Astrocyte (in vitro differentiated cells and primary cell): Measurements from ENCODE around the gene MSH5.

Experiments used
- EZH2 ChIP-seq: IDR thresholded peaks from 2 replicates; pipeline ENCODE4 v1.6.1; 2012; ENCODE audit warnings: mild to moderate bottlenecking, low read length, inconsistent platforms; ENCODE audit not compliant: insufficient read depth
- TF ChIP-seq, protein P1 (sequence below): IDR thresholded peaks from 2 replicates; pipeline ENCODE4 v1.5.1; 2011; ENCODE audit warnings: low read depth, mild to moderate bottlenecking, inconsistent platforms, low read length, moderate library complexity; ENCODE audit not compliant: insufficient read depth

DNA sequence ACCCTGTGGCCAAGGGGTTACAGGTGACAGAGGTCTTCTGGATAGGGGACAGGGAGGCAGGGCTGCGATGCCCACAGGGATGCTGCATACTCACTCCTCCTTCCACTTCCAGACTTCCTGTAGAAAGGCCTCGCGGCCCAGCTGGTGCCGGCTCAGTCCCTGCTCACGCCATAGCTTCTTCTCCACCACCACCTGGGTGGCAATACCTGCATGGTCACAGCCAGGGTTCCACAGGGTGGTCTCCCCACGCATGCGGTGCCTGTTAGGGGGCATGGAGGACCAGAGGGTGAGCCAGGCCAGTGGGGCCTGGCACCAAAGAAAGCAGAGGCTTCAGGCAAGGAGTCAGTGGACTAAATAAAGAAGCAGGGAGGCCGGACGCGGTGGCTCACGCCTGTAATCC lies 45.7 kb downstream of the MSH5 start:
- TF ChIP-seq, protein P1, sequence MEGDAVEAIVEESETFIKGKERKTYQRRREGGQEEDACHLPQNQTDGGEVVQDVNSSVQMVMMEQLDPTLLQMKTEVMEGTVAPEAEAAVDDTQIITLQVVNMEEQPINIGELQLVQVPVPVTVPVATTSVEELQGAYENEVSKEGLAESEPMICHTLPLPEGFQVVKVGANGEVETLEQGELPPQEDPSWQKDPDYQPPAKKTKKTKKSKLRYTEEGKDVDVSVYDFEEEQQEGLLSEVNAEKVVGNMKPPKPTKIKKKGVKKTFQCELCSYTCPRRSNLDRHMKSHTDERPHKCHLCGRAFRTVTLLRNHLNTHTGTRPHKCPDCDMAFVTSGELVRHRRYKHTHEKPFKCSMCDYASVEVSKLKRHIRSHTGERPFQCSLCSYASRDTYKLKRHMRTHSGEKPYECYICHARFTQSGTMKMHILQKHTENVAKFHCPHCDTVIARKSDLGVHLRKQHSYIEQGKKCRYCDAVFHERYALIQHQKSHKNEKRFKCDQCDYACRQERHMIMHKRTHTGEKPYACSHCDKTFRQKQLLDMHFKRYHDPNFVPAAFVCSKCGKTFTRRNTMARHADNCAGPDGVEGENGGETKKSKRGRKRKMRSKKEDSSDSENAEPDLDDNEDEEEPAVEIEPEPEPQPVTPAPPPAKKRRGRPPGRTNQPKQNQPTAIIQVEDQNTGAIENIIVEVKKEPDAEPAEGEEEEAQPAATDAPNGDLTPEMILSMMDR, result no peak
- no peak for TF ChIP-seq EZH2
